Prostate gland (tissue), 2 donors: ENCODE results near the gene ZDHHC20. TPM values are rescaled to one million over a fixed set of nuclear protein-coding genes. Genes with fewer than 3 reads are reported as not detected.

Source experiments
- DNase-seq: peaks from one replicate; pipeline ENCODE4 v3.0.0-alpha.2; 2019; ENCODE audit warnings: low spot score
- H3K27ac ChIP-seq, 2 donors: fragments of 200-600 bp; sonication (generic); 2 replicates each; pipeline ENCODE4 v1.5.1; 2017 to 2019
- H3K27me3 ChIP-seq: fragments of 200-600 bp; sonication (generic); replicated peaks from 2 replicates; pipeline ENCODE4 v1.5.1; 2019; ENCODE audit not compliant: insufficient read depth
- H3K36me3 ChIP-seq, 2 donors: fragments of 200-600 bp; sonication (generic); 1 replicate in 1 of 2; 2 replicates in 1 of 2; pipeline versions ENCODE4 v1.5.1 to v1.8.1; 2017 to 2019
- H3K4me1 ChIP-seq: fragments of 200-600 bp; sonication (generic); replicated peaks from 2 replicates; pipeline ENCODE4 v1.5.1; 2019
- H3K4me3 ChIP-seq, 2 donors: fragments of 200-600 bp; sonication (generic); 2 replicates each; pipeline ENCODE4 v1.5.1; 2017 to 2019
- H3K9me3 ChIP-seq: fragments of 200-600 bp; sonication (generic); 2 replicates; pipeline ENCODE4 v1.5.1; 2017
- POLR2A ChIP-seq: fragments of 450-650 bp; IDR thresholded peaks from one replicate; pipeline ENCODE4 v1.6.1; 2016; ENCODE audit warnings: antibody characterized with exemption, mild to moderate bottlenecking
- POLR2AphosphoS5 ChIP-seq: sonication (generic); formaldehyde crosslinking; IDR thresholded peaks from one replicate; pipeline ENCODE4 v1.6.1; 2017; ENCODE audit warnings: antibody characterized with exemption
- WGBS: methylation state at CpG from one replicate; pipeline ENCODE4 v1.1.5; 2018; 5-methylcytosine and 5-hydroxymethylcytosine counted together
- intact Hi-C: fragments of 100-400 bp; cut with DNase I; formaldehyde crosslinking; loops from one replicate; pipeline ENCODE4 v1.14.2; 2022
- small RNA-seq, 2 donors: library from RNA; depleted of rRNA; stranded (forward); fragments of <200 nt; gene quantifications; one replicate each; pipeline ENCODE3, GENCODE V24; 2016
- total RNA-seq, 2 donors: library from RNA; depleted of rRNA; stranded (reverse); fragments of >200 nt; gene quantifications; one replicate each; pipeline ENCODE4 v1.1.0, GENCODE V29; 2016
- TF ChIP-seq, protein P1 (sequence below), 4 experiments: fragments of 200-600 bp in 2 of 4; fragments of 450-650 bp in 2 of 4; sonication (generic) in 2 of 4; IDR thresholded peaks; 1 replicate in 3 of 4; 2 replicates in 1 of 4; pipeline ENCODE4 v1.5.1; 2016 to 2019; ENCODE audit warnings: antibody characterized with exemption in 4 of 4, mild to moderate bottlenecking in 2 of 4, moderate library complexity in 2 of 4

ZDHHC20 gene
- total RNA-seq, 2 donors from 2014 or later, result 50.4 to 77.1 TPM

DNA sequence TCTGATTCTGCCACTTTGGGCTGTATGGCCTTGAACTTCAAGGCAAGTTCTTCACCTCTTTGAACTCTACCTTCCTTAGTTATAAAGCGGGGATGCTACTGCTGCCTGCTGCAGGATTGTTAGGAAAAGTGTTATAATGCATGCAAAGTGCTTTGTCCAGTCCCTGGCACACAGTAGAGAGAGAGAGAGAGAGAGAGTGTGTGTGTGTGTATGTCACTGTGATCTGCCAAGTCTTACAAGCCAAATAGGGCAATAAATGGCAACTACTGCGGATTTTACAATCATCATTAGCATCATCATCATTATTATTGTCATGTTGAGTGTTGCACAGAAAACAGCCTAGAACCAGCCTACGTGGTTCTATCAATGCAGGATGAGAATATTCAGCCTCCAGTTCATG, 136.1 kb downstream of the ZDHHC20 start:
- DNase-seq, result no peak
- H3K27ac ChIP-seq, result no peak overlapping the region
- no peaks in the 10 kb centered on the region for H3K9me3 ChIP-seq
- intact Hi-C loops, result no loop called here
- no peaks in the 10 kb centered on the region for H3K4me1 ChIP-seq
- no peaks in the 10 kb centered on the region for H3K27me3 ChIP-seq
- no peak overlapping the region for H3K4me3 ChIP-seq
- TF ChIP-seq POLR2AphosphoS5, result no peak
- no peak for TF ChIP-seq POLR2A
- TF ChIP-seq, protein P1, sequence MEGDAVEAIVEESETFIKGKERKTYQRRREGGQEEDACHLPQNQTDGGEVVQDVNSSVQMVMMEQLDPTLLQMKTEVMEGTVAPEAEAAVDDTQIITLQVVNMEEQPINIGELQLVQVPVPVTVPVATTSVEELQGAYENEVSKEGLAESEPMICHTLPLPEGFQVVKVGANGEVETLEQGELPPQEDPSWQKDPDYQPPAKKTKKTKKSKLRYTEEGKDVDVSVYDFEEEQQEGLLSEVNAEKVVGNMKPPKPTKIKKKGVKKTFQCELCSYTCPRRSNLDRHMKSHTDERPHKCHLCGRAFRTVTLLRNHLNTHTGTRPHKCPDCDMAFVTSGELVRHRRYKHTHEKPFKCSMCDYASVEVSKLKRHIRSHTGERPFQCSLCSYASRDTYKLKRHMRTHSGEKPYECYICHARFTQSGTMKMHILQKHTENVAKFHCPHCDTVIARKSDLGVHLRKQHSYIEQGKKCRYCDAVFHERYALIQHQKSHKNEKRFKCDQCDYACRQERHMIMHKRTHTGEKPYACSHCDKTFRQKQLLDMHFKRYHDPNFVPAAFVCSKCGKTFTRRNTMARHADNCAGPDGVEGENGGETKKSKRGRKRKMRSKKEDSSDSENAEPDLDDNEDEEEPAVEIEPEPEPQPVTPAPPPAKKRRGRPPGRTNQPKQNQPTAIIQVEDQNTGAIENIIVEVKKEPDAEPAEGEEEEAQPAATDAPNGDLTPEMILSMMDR (IDR thresholded peaks at IDR 0.05), result no peak
- WGBS, result 0% methylated on average over 3 of the region's 3 CpGs
- H3K36me3 ChIP-seq, result no peaks in the 10 kb centered on the region

Small RNAs within 50 kb of the gene (small RNA-seq; reads per million reads assigned to genes)
- gene RNA5SP25, result 0.10 to 0.19 reads per million in 2 donors

Other genes starting within 250 kb of the ZDHHC20 start
- 10 to 100 TPM; 56.7 to 90.9 TPM for gene MICU2, start 144.9 kb upstream of the ZDHHC20 start, total RNA-seq
- gene FGF9, start 211.8 kb upstream of the ZDHHC20 start, total RNA-seq, result 1 to 10 TPM in 1 of 2 donors, under 1 TPM in 1; 0.14 to 1.6 TPM